Superior temporal gyrus (tissue), 1 donor: ENCODE data around the gene IQSEC1.

Experiments
- DNase-seq: peaks from one replicate; pipeline ENCODE4 v3.0.0-alpha.2; 2016; ENCODE audit errors: extremely low spot score

Gene IQSEC1

DNA sequence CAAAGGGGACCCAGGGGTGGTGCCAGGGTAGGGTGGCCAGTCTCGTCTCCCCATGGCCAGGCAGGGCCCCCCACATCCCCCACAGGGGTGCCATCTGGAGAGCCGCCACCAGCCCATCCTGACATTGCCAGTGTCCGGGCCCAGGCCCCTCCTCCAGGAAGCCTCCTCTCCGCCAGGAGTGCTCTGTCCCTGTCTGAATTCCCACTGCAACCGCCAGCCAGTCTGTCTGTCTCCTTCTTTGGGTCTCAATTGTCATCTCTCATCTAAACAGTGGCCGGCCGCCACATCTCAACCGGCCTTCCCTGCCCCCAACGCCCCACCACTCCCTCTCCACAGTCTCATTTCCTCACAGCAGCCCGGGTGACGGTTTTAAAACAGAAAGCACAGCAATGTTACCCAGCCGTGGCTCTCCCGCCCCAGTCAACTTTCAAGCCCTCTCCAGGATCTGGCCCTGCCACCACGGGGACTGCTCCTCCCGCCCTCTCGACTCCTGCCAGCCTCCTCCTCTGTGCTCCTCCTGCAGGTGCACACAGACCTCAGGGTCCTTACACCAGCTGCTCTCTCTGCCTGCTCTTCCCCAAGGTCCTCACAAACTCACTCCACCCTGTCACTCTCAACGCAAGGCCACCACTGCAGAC, 57.0 kb downstream of the IQSEC1 start:
- DNase-seq, result no peak

GRCh38 chr3:13015286-13016082, 57.7 kb downstream of the IQSEC1 start:
- DNase-seq, result no peak

DNA sequence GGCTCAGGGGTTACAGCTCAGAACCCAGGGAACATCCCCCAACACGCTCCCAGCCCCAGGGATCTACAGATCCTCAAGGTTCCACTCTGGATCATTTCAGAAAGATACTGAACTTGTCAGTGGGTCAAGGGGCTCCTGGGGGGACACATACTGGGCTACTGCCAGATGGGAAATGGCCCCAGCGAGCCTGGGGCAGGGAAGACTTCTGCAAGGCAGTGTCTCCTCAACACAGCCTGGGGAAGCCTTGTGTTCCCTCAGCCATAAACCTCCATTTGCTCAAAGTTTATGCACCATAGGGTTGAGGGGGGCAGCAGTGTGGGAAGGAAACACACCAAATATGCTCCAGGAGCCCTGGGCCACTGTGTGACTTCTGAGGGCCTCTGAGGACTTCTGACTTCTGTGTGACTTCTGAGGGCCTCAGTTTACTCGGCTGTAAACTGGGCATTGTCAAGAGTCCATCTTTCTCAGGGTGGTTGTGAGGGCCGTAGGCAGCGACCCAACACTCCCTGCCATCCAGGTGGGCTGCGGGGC, 58.4 kb downstream of the IQSEC1 start:
- DNase-seq, result no peak

DNA sequence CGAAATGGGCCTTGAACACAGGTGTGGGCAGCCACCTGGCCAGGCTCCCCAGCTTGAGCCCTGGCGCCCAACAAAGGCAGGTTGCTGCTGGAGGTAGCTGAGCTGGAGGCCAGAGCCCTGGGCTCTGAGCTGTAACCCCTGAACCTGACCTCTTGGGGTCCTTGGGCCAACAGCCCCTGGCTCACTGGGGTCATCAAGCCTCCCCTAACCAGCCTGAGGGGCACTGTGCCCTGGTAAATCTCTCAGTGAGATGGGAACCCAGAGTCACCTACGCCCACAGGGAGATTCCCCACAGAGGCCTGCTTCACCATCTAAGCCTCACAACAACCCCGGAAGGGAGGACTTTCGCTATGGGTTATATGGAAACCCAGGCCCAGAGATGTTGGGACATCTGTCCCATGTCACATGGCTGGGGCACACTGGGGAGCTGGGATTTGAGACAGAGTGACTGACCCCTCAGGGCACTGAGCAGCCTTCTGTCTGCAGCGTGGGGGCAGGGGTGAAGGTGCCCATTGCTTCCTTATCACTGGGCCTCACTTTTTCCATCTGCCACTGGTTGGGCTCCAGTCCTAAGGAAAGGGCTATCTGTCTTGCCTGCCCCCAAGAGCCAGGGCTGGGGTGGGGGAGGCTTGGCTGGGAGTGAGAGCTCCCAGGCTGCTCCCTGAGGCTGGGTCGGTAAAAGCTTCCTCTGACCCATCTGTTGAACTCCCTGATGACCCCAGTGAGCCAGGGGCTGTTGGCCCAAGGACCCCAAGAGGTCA, 59.1 kb downstream of the IQSEC1 start:
- no peak for DNase-seq

- no peak for DNase-seq
Observed at GRCh38 chr3:13013566-13013965, 59.7 kb downstream of the IQSEC1 start.

- no peak for DNase-seq
Observed at GRCh38 chr3:13013151-13013561, 60.1 kb downstream of the IQSEC1 start.

- DNase-seq, result no peak
Observed at GRCh38 chr3:13012221-13012691, 61.0 kb downstream of the IQSEC1 start.

GRCh38 chr3:13011573-13012220, 61.5 kb downstream of the IQSEC1 start:
- no peak for DNase-seq

GRCh38 chr3:13010780-13011572, 62.3 kb downstream of the IQSEC1 start:
- no peak for DNase-seq

- DNase-seq, result no peak
Observed at GRCh38 chr3:13009946-13010315, 63.3 kb downstream of the IQSEC1 start.

DNA sequence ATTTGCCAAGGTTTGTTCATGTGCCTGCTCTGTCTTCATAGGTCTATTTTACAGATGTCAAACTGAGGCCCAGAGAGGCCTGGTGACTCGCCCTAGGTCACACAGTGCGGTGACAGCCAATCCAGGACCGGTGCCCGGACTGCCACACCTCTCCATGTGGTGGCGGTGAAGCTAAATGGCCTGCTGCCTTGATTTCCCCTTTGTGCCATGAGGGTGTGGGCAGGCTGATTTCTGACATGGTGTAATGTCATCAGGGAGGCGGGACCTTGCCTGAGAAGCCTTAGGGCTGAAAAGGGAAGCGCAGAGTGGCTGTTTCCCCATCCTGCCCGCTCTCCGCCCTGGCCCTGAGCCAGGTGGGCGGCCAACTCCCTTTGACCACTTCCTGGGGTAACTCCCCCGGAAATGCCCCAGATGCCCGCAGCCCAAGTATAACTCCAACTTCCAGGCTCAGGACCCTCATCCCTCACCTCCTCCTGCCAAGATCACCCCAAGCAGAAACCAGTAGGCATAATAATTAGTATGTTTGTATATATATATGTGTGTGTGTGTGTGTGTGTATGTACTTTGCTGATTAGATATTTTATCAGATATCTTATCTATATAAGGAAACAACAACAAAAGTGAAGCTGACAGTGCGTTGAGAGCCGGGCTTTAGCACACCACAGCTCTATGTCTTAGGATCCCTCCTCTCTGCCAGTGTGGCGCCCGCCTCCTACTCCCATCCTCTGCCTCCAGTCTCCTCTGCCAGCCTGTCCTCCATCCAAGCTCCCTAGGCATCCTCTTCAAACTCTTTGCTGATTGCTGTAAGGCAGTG, 63.9 kb downstream of the IQSEC1 start:
- DNase-seq, result no peak

GRCh38 chr3:13008155-13008995, 64.9 kb downstream of the IQSEC1 start:
- no peak for DNase-seq

- DNase-seq, result no peak
Observed at GRCh38 chr3:13007251-13007941, 65.8 kb downstream of the IQSEC1 start.

- no peak for DNase-seq
Observed at GRCh38 chr3:13006216-13006990, 66.8 kb downstream of the IQSEC1 start.

DNA sequence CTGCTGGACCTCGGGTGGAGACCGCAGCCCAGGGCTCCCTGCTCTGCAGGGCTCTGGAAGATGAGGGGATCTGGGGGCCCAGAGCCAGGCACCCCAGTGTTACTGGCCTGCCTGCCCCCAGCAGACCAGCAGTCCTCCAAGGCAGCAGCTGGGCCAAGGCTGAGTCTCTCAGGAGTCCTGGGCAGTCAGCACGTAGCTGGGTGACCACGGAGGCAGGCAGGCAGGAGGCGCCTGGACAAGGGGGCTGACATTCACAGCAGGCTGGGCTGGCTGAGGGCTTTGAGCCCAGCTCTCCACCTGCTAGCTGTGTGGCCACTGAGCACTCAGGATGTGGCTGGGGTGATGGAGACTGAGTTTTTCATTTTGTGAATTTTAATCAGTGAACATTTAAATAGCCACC, 67.9 kb downstream of the IQSEC1 start:
- DNase-seq, result no peak

GRCh38 chr3:13004376-13004775, 68.9 kb downstream of the IQSEC1 start:
- no peak for DNase-seq

DNA sequence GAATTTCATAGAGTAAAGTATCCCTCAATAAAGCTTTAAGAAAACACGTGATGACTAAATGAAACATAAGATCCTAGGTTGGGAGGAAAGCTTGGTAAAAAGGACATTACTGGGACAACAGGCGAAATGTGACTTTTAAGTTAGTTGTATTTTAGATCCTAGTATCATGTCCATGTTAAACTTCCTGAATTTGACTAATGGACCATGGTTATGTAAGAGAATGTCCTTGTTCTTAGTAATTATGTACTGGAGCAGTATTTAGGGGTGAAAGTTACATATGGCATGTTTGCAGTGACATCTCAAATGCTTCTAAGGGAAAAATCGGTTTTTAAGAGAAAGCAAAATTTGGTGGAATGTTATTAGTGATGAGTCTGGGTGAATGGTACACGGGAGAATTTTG, 69.6 kb downstream of the IQSEC1 start:
- no peak for DNase-seq
